ENCODE data around the gene FGD4. TPM values are rescaled to one million over a fixed set of nuclear protein-coding genes. Genes with fewer than 3 reads are reported as not detected.
A peak's percentile ranks its signal among the peaks of the same experiment; 100 is the strongest.

Gene FGD4
- under 1 TPM; 0.25 to 0.34 TPM for total RNA-seq
- polyA plus RNA-seq (2013, experiment 1 of 2): 1.8 TPM
- 2.2 TPM for polyA plus RNA-seq (2013, experiment 2 of 2)
- 0 to 5.8 (median 0.80) reads per million in 172 experiments for total RNA-seq

DNA sequence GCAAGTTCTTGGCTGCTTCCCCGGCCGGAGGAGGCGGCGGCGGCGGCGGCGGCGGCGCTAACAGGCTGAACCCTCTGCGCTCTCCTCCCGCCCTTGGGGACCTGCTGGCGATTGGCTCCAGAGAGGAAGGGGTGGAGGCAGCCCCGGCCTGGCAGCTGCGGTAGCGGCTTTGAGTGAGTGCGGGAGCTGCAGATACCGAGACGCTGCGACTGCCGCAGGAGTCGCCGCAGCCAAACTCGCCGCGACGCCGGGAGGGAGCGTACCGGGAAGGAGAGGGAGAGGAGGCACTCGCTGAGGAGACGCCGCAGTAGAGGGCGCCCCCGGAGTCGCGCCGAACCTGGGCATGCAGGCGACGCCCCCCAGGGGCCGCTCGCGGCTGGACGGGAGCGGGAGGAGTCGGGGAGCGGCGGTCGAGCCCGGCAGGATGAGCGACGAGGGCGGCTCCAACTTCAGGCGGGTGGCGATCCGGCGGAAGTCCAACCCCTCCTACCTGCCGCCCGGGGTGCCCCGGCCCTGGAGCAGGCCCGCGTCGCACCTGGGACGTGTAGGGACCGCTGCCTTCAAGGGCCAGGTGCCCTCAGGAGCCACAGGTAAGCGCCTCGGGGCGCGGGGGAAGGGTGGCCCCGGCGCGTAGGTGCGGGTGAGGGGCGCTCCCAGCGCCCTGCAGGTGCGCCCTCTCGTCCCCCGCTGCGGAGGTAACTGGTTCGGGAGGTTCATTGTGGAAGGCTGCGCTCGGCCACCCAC is at the start of gene FGD4:
Gene FGD4, plus strand, starts transcription at position 189 of the 744 bp plus-strand sequence.
- DNase-seq (peak in 12 of 14 experiments; percentile 8 to 66 (median 21)), ATAC-seq (ENCODE audit: poor library complexity) (peak; percentile 68)
- Histone ChIP-seq H3K36me3 (ENCODE audit: insufficient read depth, low read length) (no peaks in the 10 kb centered on the region), H3K27ac (ENCODE audit: low read depth in 1 of 2, low read length in 2 of 2) (no peak within 1 kb of the TSS), H3K9me3 (ENCODE audit: control insufficient read depth in 1 of 2, insufficient read depth in 1 of 2, low read length in 2 of 2) (peaks cover 0 to 3% of the 10 kb centered on the region in 2 experiments), H3K27me3 (ENCODE audit: control insufficient read depth in 1 of 2, insufficient read depth in 2 of 2, low read length in 2 of 2) (peaks cover 20 to 21% of the 10 kb centered on the region in 2 experiments), H3K4me1 (ENCODE audit: insufficient read depth, low read length) (peaks cover 14% of the 10 kb centered on the region), H3K4me3 (ENCODE audit: low read length) (peak within 1 kb of the TSS; percentile 58)
- TF ChIP-seq, protein P1, sequence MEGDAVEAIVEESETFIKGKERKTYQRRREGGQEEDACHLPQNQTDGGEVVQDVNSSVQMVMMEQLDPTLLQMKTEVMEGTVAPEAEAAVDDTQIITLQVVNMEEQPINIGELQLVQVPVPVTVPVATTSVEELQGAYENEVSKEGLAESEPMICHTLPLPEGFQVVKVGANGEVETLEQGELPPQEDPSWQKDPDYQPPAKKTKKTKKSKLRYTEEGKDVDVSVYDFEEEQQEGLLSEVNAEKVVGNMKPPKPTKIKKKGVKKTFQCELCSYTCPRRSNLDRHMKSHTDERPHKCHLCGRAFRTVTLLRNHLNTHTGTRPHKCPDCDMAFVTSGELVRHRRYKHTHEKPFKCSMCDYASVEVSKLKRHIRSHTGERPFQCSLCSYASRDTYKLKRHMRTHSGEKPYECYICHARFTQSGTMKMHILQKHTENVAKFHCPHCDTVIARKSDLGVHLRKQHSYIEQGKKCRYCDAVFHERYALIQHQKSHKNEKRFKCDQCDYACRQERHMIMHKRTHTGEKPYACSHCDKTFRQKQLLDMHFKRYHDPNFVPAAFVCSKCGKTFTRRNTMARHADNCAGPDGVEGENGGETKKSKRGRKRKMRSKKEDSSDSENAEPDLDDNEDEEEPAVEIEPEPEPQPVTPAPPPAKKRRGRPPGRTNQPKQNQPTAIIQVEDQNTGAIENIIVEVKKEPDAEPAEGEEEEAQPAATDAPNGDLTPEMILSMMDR (IDR thresholded peaks at IDR 0.05): no peak
- Mint-ChIP-seq H3K27ac (no peak within 1 kb of the TSS), H3K27me3 (peaks cover 60% of the 10 kb centered on the region), H3K36me3 (ENCODE audit: low read depth) (no peaks in the 10 kb centered on the region), H3K9me3 (no peaks in the 10 kb centered on the region), H3K4me3 (peak within 1 kb of the TSS; percentile 87), H3K4me1 (ENCODE audit: low read depth) (no peaks in the 10 kb centered on the region)
- ChIA-PET POLR2A (interaction anchor here (0.6 to 0.7 kb wide), 2 partner anchors 57 to 746 kb away, joined by 3 read pairs; no protein-coding TSS in a partner anchor), CTCF (interaction anchor here (0.6 kb wide), 1 partner anchor 1545 kb away, joined by 3 read pairs; no protein-coding TSS in a partner anchor)
- intact Hi-C loops (cut with DNase I, micrococcal nuclease): no loop called here

DNA sequence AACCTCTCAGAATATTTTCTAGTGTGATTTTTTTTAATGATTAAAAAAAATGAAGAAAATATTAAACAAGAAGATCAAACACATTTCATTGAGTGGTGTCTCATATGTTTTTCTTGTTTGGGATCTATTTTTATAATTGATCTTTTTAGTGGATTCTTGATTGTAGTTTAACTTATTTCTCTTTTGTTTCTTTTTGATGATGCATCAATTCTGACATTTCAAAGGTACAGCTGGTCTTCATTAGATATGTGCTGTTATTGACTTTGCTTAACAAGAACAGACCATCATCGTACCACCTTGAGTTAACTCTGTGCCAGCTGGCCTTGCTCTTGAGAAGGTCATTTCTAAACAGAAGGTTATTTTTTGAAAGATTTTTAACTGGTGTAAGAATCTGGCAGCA is 45.8 kb upstream of the FGD4 start:
- Mint-ChIP-seq H3K27me3 (no peaks in the 10 kb centered on the region), H3K4me3 (no peak overlapping the region), H3K27ac (no peak overlapping the region), H3K9me3 (no peaks in the 10 kb centered on the region), H3K4me1 (ENCODE audit: low read depth) (no peaks in the 10 kb centered on the region), H3K36me3 (ENCODE audit: low read depth) (no peaks in the 10 kb centered on the region)
- no peak overlapping the region for H3K4me3 ChIP-seq (ENCODE audit: low read length)
- ChIA-PET CTCF (no interaction called here), POLR2A (no interaction called here)
- no peaks in the 10 kb centered on the region for H3K36me3 ChIP-seq (ENCODE audit: insufficient read depth, low read length)
- no peaks in the 10 kb centered on the region for H3K9me3 ChIP-seq (ENCODE audit: control insufficient read depth in 1 of 2, insufficient read depth in 1 of 2, low read length in 2 of 2)
- intact Hi-C loops (cut with DNase I, micrococcal nuclease): no loop called here
- DNase-seq: no peak
- H3K27me3 ChIP-seq (ENCODE audit: control insufficient read depth in 1 of 2, insufficient read depth in 2 of 2, low read length in 2 of 2): no peaks in the 10 kb centered on the region
- no peaks in the 10 kb centered on the region for H3K4me1 ChIP-seq (ENCODE audit: insufficient read depth, low read length)
- TF ChIP-seq, protein P1 (IDR thresholded peaks at IDR 0.05): no peak
- no peak overlapping the region for H3K27ac ChIP-seq (ENCODE audit: low read depth in 1 of 2, low read length in 2 of 2)
- no peak for ATAC-seq (ENCODE audit: poor library complexity)

DNA sequence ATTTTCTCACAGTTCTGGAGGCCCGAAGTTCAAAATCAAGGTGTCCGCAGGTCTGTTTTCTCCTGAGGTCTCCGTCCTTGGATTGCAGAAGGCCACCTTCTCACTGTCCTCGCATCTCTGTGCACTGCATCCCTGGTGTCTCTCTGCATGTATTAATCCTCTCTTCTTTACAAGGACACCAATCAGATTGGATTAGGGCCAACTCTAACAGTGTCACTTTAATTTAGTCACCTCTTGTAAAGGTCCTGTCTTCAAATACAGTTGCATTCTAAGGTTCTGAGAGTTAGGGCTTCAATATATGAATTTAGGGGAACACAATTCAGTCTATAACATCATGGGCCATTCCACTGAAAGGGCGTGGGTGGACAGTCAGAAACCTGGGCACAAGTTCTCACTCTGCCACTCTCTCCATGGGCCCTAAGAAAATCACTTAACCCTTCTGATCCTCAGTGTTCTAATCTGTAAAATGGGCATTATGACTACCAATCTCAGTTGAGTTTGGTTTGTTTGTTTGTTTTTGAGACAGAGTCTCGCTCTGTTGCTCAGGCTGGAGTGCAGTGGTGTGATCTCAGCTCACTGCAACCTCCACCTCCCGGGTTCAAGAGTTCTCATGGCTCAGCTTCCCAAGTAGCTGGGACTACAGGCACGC is 41.6 kb upstream of the FGD4 start:
- TF ChIP-seq, protein P1 (IDR thresholded peaks at IDR 0.05): no peak
- H3K4me1 Mint-ChIP-seq (ENCODE audit: low read depth): no peaks in the 10 kb centered on the region
- no peaks in the 10 kb centered on the region for H3K4me1 ChIP-seq (ENCODE audit: insufficient read depth, low read length)
- H3K27ac Mint-ChIP-seq: no peak overlapping the region
- no peak for ATAC-seq (ENCODE audit: poor library complexity)
- no peaks in the 10 kb centered on the region for H3K9me3 ChIP-seq (ENCODE audit: control insufficient read depth in 1 of 2, insufficient read depth in 1 of 2, low read length in 2 of 2)
- no peak for DNase-seq
- no peaks in the 10 kb centered on the region for H3K27me3 Mint-ChIP-seq
- no peaks in the 10 kb centered on the region for H3K36me3 ChIP-seq (ENCODE audit: insufficient read depth, low read length)
- intact Hi-C loops (cut with DNase I, micrococcal nuclease): no loop called here
- H3K27me3 ChIP-seq (ENCODE audit: control insufficient read depth in 1 of 2, insufficient read depth in 2 of 2, low read length in 2 of 2): no peaks in the 10 kb centered on the region
- no peaks in the 10 kb centered on the region for H3K36me3 Mint-ChIP-seq (ENCODE audit: low read depth)
- H3K4me3 ChIP-seq (ENCODE audit: low read length): no peak overlapping the region
- no peak overlapping the region for H3K4me3 Mint-ChIP-seq
- POLR2A ChIA-PET: no interaction called here
- no peak overlapping the region for H3K27ac ChIP-seq (ENCODE audit: low read depth in 1 of 2, low read length in 2 of 2)
- CTCF ChIA-PET: no interaction called here
- no peaks in the 10 kb centered on the region for H3K9me3 Mint-ChIP-seq
